B cell (primary cell): ENCODE results near the gene ZFR2. TPM values are rescaled to one million over a fixed set of nuclear protein-coding genes. Genes with fewer than 3 reads are reported as not detected.

Source experiments
- ATAC-seq: fragments of 200-7000 bp; cut with Tn5 transposase; one replicate; pipeline ENCODE4 v1.10.0; 2021; ENCODE audit warnings: low read depth, mild to moderate bottlenecking, moderate number of reproducible peaks, moderate library complexity
- CTCF ChIA-PET: fragments of 350-600 bp; sonication (Branson Sonifier 250); formaldehyde crosslinking; loops from one replicate; lab custom pipeline; 2021; ENCODE audit warnings: antibody characterized with exemption, inconsistent platforms; lab: Charles Lee
- POLR2A ChIA-PET: fragments of 350-600 bp; sonication (Branson Sonifier 250); formaldehyde crosslinking; loops from one replicate; lab custom pipeline; 2021; ENCODE audit warnings: antibody characterized with exemption; lab: Charles Lee
- DNase-seq: peaks from one replicate; pipeline ENCODE4 v3.0.0; 2013
- H2AFZ ChIP-seq: 2 replicates; pipeline ENCODE4 v1.6.1; 2012; ENCODE audit warnings: mild to moderate bottlenecking, low read depth, low read length; ENCODE audit not compliant: insufficient read depth, poor library complexity, severe bottlenecking
- H3K27ac ChIP-seq, 2 donors: 1 replicate in 1 of 2; 2 replicates in 1 of 2; pipeline ENCODE4 v1.5.1; 2012 to 2013; ENCODE audit warnings: low read length in 2 of 2, mild to moderate bottlenecking in 2 of 2, moderate library complexity in 1 of 2
- H3K27me3 ChIP-seq, 4 experiments: fragments of 200-600 bp in 1 of 4; sonication (generic) in 1 of 4; replicated peaks in 1 of 4; 1 replicate in 2 of 4; 2 replicates in 2 of 4; pipeline versions ENCODE4 v1.6.1 to v1.7.0; 2013 to 2016; ENCODE audit warnings: low read length in 3 of 4, mild to moderate bottlenecking in 2 of 4, mixed read lengths in 1 of 4, moderate library complexity in 1 of 4; ENCODE audit not compliant: insufficient read depth in 4 of 4, control insufficient read depth in 3 of 4; ENCODE audit errors: control extremely low read depth in 1 of 4
- H3K36me3 ChIP-seq, 2 experiments: replicated peaks in 1 of 2; 1 replicate in 1 of 2; 2 replicates in 1 of 2; pipeline versions ENCODE4 v1.6.1 to v1.7.1; 2013; ENCODE audit warnings: low read length in 1 of 2; ENCODE audit not compliant: insufficient read depth in 2 of 2, control insufficient read depth in 1 of 2; ENCODE audit errors: control extremely low read depth in 1 of 2, extremely low read depth in 1 of 2
- H3K4me1 ChIP-seq, 2 donors: fragments of 200-600 bp in 1 of 2; sonication (generic) in 1 of 2; 1 replicate in 1 of 2; 2 replicates in 1 of 2; pipeline versions ENCODE4 v1.5.1 to v1.6.1; 2013 to 2017; ENCODE audit warnings: low read length in 2 of 2; ENCODE audit not compliant: control insufficient read depth in 2 of 2, insufficient read depth in 2 of 2
- H3K4me2 ChIP-seq: replicated peaks from 2 replicates; pipeline ENCODE3; 2012; ENCODE audit warnings: mild to moderate bottlenecking, low read depth, low read length; ENCODE audit not compliant: poor library complexity, severe bottlenecking
- H3K4me3 ChIP-seq, 5 experiments: fragments of 200-600 bp in 1 of 5; sonication (generic) in 1 of 5; 1 replicate in 3 of 5; 2 replicates in 2 of 5; pipeline versions ENCODE4 v1.5.1 to v1.7.0; 2011 to 2016; ENCODE audit warnings: low read length in 4 of 5, mild to moderate bottlenecking in 4 of 5, low read depth in 2 of 5, control low read depth in 1 of 5, moderate library complexity in 1 of 5; ENCODE audit not compliant: insufficient read depth in 1 of 5; ENCODE audit errors: control extremely low read depth in 1 of 5, extremely low read depth in 1 of 5
- H3K79me2 ChIP-seq: fragments of 200-600 bp; sonication (generic); one replicate; pipeline ENCODE4 v1.6.0; 2016; ENCODE audit warnings: low read length; ENCODE audit not compliant: control insufficient read depth, insufficient read depth
- H3K9ac ChIP-seq: fragments of 200-600 bp; sonication (generic); 2 replicates; pipeline ENCODE4 v1.6.1; 2017; ENCODE audit warnings: mild to moderate bottlenecking, low read length, moderate library complexity
- H3K9me3 ChIP-seq, 3 donors: one replicate each; pipeline versions ENCODE4 v1.6.1 to v1.7.1; 2013; ENCODE audit warnings: low read length in 2 of 3; ENCODE audit not compliant: control insufficient read depth in 2 of 3, insufficient read depth in 1 of 3; ENCODE audit errors: control extremely low read depth in 1 of 3
- H4K20me1 ChIP-seq: 2 replicates; pipeline ENCODE4 v1.6.0; 2012; ENCODE audit warnings: mild to moderate bottlenecking, low read length; ENCODE audit not compliant: insufficient read depth, control insufficient read depth, poor library complexity, severe bottlenecking
- H3K27ac Mint-ChIP-seq: one replicate; pipeline ENCODE4 v1.8.0; 2021; ENCODE audit warnings: mixed read lengths
- H3K27me3 Mint-ChIP-seq: one replicate; pipeline ENCODE4 v1.8.0; 2021; ENCODE audit warnings: mixed read lengths
- H3K4me1 Mint-ChIP-seq: one replicate; pipeline ENCODE4 v1.8.0; 2021; ENCODE audit warnings: mixed read lengths
- H3K4me3 Mint-ChIP-seq: one replicate; pipeline ENCODE4 v1.8.0; 2021; ENCODE audit warnings: mixed read lengths
- H3K9me3 Mint-ChIP-seq: one replicate; pipeline ENCODE4 v1.8.0; 2022; ENCODE audit warnings: mixed read lengths; ENCODE audit not compliant: insufficient read depth
- CTCF ChIP-seq: fragments of 200-600 bp; IDR thresholded peaks from one replicate; pipeline ENCODE4 v1.8.0; 2022; ENCODE audit warnings: antibody characterized with exemption, mild to moderate bottlenecking
- EZH2 ChIP-seq: IDR thresholded peaks from 2 replicates; pipeline ENCODE4 v1.6.1; 2012; ENCODE audit warnings: borderline replicate concordance, low read depth, mild to moderate bottlenecking, moderate library complexity, low read length; ENCODE audit not compliant: insufficient read depth, poor library complexity, severe bottlenecking
- WGBS: methylation state at CpG from one replicate; pipeline ENCODE4 v1.1.5; 2013; ENCODE audit warnings: missing lambda C conversion rate; ENCODE audit not compliant: insufficient coverage; 5-methylcytosine and 5-hydroxymethylcytosine counted together
- intact Hi-C: fragments of 100-400 bp; cut with micrococcal nuclease; formaldehyde crosslinking; loops from one replicate; pipeline ENCODE4 v1.10.0; 2022
- polyA plus RNA-seq: library from polyadenylated mRNA; depleted of rRNA; stranded (reverse); fragments of >200 nt; gene quantifications from 2 replicates; pipeline ENCODE4 v1.2.3, GENCODE V29; 2012
- total RNA-seq, 2 donors: library from RNA; stranded (reverse); fragments of 120-200 nt in 1 of 2; gene quantifications; 1 replicate in 1 of 2; 2 replicates in 1 of 2; pipeline versions ENCODE4 v1.2.3 to v1.2.4, GENCODE V29; 2013 to 2022

ZFR2 gene
- total and polyA plus RNA-seq, 2 donors (not counting 1 experiment from before 2014, with no cell fraction given), result 0.36 to 0.39 TPM

GRCh38 chr19:3775374-3775711 lies 93.5 kb downstream of the ZFR2 start:
- H3K36me3 ChIP-seq, result no peaks in the 10 kb centered on the region
- ATAC-seq, result no peak
- Mint-ChIP-seq H3K9me3 (no peaks in the 10 kb centered on the region), H3K27ac (no peak overlapping the region), H3K4me3 (no peak overlapping the region), H3K4me1 (no peaks in the 10 kb centered on the region), H3K27me3 (no peaks in the 10 kb centered on the region)
- H4K20me1 ChIP-seq, result no peaks in the 10 kb centered on the region
- CTCF ChIA-PET, result interaction anchor here (0.9 kb wide), 1 partner anchor 13 kb away, joined by 3 read pairs; no protein-coding TSS in a partner anchor
- TF ChIP-seq CTCF, result no peak
- TF ChIP-seq EZH2, result no peak
- no peak overlapping the region for H3K27ac ChIP-seq
- POLR2A ChIA-PET, result no interaction called here
- no peak overlapping the region for H2AFZ ChIP-seq
- peaks cover 0 to 4% (median 0%) of the 10 kb centered on the region in 3 donors for H3K9me3 ChIP-seq
- no peak for DNase-seq
- no peaks in the 10 kb centered on the region for H3K79me2 ChIP-seq
- no peak overlapping the region for H3K9ac ChIP-seq
- intact Hi-C loops, result no loop called here
- H3K4me2 ChIP-seq, result no peak overlapping the region
- H3K4me3 ChIP-seq, result no peak overlapping the region
- WGBS, result 84% methylated on average over 2 of the region's 2 CpGs
- H3K27me3 ChIP-seq, result no peaks in the 10 kb centered on the region
- H3K4me1 ChIP-seq, result no peaks in the 10 kb centered on the region

- ChIA-PET CTCF (interaction anchor here (0.9 kb wide), 1 partner anchor 13 kb away, joined by 3 read pairs; no protein-coding TSS in a partner anchor), POLR2A (no interaction called here)
- H3K36me3 ChIP-seq, result no peaks in the 10 kb centered on the region
- H3K4me1 ChIP-seq, result no peaks in the 10 kb centered on the region
- TF ChIP-seq CTCF (no peak), EZH2 (no peak)
- H3K9me3 ChIP-seq, result peaks cover 0 to 2% (median 0%) of the 10 kb centered on the region in 3 donors
- H2AFZ ChIP-seq, result no peak overlapping the region
- Mint-ChIP-seq H3K4me1 (no peaks in the 10 kb centered on the region), H3K27ac (no peak overlapping the region), H3K9me3 (no peaks in the 10 kb centered on the region), H3K27me3 (no peaks in the 10 kb centered on the region), H3K4me3 (no peak overlapping the region)
- H3K27ac ChIP-seq, result no peak overlapping the region
- no peaks in the 10 kb centered on the region for H3K79me2 ChIP-seq
- H4K20me1 ChIP-seq, result no peaks in the 10 kb centered on the region
- no peak overlapping the region for H3K4me2 ChIP-seq
- no peaks in the 10 kb centered on the region for H3K27me3 ChIP-seq
- no peak overlapping the region for H3K9ac ChIP-seq
- ATAC-seq, result no peak
- WGBS, result 75% methylated on average over 20 of the region's 25 CpGs
- no peak overlapping the region for H3K4me3 ChIP-seq
- no peak for DNase-seq
- intact Hi-C loops, result no loop called here
Measured at GRCh38 chr19:3774621-3775373, 94.0 kb downstream of the ZFR2 start.
